ENCODE results near the gene XPR1.

DNA sequence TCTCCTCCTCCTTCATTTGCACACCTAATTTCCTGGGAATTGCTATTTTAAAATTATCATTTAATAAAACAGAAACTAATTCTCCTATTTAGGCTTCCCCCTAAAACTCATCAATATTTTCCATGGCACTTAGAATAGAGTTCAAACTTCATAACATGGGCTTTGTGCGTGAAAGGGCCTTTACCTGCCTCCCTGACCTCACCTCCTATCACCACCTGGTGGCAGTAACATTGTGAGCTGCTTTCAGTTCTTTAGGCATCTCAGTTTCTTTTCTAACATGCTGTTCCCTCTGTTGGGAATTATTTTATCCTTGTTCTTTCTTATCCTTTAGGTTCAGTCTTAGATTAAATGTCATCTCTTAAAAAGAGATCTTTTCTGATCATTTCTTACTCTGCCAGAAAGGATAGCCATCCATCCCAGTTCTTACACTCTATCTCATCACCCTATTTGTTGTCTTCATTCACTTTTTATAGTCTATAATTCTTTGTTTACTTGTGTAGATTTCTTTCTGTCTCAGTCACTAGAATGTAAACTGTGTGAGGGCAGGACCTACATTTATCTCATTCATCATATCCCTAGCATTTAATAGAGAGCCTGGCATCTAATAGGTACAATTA is 147.1 kb downstream of the XPR1 start:
- TF ChIP-seq, protein P1, sequence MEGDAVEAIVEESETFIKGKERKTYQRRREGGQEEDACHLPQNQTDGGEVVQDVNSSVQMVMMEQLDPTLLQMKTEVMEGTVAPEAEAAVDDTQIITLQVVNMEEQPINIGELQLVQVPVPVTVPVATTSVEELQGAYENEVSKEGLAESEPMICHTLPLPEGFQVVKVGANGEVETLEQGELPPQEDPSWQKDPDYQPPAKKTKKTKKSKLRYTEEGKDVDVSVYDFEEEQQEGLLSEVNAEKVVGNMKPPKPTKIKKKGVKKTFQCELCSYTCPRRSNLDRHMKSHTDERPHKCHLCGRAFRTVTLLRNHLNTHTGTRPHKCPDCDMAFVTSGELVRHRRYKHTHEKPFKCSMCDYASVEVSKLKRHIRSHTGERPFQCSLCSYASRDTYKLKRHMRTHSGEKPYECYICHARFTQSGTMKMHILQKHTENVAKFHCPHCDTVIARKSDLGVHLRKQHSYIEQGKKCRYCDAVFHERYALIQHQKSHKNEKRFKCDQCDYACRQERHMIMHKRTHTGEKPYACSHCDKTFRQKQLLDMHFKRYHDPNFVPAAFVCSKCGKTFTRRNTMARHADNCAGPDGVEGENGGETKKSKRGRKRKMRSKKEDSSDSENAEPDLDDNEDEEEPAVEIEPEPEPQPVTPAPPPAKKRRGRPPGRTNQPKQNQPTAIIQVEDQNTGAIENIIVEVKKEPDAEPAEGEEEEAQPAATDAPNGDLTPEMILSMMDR (IDR thresholded peaks at IDR 0.05; ENCODE audit: low read depth, low read length, poor library complexity, severe bottlenecking) = peak; percentile 55
- TF ChIP-seq EZH2phosphoT487 (IDR thresholded peaks at IDR 0.05; ENCODE audit: borderline replicate concordance, low read length) = no peak

All from DOHH2 (cell line).